HG03460 (cell line): ENCODE data around the gene SEL1L.
"Not testable (repeated sequence)": the region's sequence is repeated elsewhere in the genome, so short reads cannot be mapped to it uniquely, and the experiment has no call there.

ENCODE experiments used
- ATAC-seq: cut with Tn5 transposase; IDR thresholded peaks from one replicate; pipeline ENCODE4 v1.9.1; 2021; ENCODE audit not compliant: unreplicated experiment

The SEL1L gene

DNA sequence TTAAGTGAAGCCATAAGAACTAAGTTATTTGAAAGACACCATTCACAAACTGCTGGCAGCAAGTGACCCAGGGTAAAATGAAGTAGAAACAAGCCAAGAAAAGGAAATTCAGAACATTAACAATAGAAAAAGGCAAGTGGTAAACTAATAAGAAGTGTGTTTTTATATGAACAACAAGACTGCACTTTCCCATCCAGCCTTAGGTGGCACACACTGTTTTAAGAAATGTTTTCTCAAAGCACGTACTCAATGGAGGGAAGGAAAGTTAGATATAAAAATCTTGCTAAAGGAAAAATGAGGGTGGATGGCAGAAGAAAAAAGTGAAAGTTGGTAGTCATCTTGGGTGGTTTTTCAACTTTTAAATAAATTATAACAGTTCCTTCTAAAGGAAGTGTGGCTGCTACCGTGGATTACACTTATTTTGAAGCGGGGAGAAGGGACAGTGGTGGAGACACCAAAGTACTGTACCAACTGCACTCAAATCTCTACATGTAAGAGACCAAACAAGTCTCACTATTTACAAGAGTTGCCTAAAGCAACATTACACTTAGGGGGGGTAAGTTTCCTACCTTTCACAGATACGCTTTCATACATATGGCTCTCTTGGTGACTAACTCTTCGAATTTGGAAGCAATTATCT lies 58.8 kb downstream of the SEL1L start:
- ATAC-seq, result no peak

DNA sequence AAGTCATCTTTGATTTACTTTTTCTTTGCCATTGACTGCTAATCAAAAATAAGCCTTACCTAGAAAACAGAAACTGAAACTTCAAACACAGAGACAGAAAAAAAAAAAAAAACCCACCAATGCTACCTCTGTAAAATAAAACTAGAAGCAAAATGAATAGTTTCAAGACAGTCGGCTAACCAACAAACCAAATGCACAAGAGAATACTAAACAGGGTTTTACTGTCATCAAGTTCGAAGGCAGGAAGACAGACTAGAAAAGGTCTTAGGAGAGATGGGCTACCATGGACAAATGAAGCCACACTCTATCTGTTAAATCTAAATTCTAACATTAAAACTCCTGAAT lies 59.5 kb downstream of the SEL1L start:
- peak; percentile 62 for ATAC-seq

DNA sequence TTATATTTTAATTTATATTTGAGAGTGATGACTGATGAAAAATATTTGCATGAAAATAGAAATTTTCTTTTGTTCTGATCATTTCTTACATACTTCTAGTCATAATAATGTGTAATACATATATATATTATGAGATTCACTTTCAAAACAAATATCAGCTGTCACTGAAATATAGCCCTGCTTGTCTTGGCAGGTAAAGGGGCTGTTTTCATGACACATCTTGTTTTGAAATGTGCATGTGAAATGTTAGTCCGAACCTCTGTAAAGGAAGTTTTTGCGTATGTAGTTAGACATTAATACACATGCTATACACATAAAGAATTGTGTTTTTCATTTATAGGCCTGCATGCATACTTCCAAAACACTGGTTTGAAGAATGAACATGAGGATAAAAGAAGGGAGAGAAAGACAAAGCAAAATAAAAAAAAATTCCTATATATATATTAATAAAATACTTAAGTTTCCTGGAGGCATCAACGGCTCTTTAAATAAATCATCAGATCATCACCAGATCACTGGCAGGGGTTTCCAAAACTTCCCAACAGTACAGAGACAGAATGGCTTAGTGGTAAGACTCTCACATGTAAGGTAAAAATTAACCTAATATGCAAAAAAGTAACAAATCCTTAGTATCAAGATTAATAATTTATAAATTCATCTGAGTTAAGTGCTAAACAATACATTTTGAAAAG lies 60.1 kb downstream of the SEL1L start:
- peak; percentile 44 for ATAC-seq

DNA sequence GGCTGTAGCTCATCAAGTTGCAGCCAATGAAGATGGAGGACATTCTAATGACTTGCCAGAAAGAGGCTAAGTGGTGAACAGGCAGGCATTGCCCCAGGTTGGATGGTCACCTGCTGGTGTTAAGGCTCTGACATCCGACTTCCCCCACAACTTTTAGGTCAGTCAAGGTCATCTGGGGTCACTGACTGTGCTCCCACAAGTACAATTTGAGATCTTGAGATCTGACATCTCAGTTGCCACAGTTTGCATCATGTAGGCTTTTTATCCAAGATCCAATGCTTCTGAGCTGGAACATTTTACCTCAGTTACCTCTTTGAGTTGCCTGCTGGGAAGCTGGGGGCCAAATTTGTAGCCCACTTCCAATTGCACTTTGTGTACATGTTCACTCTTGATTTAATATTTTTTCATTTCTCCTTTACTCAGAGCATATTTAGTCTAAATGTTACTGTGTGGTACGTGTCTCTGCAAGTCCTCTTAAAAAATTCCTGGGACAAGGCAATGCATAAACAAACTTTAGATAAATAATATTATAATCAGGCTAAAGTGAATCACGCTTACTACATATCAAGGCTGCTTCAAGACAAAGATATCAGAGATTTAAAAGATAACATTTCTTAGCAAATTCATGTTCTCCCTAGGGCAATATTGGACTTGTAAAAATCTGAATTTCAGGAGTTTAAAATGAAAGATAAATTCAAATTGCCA lies 61.4 kb downstream of the SEL1L start:
- ATAC-seq, result no peak

DNA sequence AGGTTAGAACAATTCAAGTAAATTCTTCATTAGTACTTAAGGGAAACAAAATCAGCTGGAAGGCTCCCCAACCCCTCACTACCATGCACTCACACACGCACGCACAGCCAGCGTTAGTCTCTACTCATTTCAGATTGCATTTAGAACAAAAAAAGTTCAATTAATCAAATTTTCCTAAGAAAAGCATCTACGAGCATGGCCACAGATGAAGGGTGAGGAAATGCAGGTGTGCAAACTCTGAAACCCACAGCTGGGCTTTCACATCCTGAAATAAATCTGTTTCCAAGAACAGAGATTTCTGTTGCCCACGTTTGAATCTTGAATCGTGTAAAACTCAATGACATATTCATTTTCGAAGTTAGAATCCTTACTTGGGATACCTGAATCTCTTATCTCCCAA lies 62.6 kb downstream of the SEL1L start:
- ATAC-seq, result peak; percentile 16

DNA sequence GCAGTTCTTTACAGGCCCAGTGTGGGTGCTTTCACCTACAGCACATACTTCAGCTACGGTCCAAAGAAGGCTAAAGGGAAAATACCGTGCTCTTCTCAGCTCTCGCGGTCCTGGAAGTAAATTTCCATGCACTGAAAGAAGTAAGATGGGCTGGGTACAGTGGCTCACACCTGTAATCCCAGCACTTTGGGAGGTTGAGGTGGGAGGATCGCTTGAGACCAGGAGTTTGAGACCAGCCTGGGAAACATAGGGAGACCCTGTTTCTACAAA lies 63.2 kb downstream of the SEL1L start:
- peak; percentile 12 for ATAC-seq

DNA sequence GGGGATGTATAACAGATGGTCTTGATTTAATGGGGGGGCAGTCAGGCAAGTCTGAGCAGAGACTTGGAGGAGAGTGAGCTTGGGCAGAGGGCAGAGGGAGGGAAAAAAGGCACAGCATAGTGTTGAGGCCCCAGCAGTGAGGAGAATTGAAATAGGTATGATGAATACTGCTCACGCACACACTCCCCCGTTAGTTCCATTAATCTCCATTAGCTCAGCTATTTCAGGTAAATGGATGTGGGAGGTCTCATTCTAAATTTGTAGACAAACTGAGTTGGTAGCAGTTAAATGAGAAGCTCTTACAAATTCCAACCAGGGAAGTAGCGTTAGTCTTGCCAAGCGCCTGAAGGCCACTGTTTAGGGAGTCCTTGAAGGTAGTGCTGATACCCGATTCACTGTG lies 66.8 kb downstream of the SEL1L start:
- no peak for ATAC-seq

DNA sequence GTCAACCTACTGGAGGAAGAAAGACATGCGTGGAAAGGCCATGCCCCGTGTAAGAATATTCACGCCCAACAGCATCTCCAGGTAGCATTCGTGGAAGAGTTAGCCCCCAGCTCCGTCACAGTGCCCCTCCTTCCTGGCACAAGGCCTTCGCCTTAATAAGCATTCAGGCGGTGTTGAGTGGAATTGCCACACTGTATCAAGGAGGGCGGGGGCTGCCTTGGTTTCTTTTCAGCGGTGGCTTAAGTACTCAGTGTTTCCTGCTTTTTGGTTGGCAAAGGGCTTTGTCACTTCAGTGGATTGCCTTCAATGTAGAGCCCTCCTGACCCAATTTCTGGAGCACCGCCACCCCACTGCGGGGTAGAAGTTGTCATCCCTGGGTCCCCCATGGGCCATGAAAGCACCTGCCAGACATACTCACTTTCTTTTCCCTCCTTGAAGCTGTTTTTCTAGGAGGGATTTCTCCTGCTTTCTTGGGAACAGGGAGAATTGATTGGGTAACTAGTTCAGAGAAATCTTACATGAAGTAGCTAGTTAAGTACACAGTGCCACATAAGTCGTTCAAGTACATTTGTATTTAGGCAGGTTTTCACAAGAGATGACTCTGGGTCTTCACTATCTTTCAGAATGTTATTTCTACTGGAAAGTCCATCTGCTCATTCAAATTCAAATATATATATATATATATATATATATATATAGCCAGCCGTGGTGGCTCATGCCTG lies 68.0 kb downstream of the SEL1L start:
- ATAC-seq, result no peak

DNA sequence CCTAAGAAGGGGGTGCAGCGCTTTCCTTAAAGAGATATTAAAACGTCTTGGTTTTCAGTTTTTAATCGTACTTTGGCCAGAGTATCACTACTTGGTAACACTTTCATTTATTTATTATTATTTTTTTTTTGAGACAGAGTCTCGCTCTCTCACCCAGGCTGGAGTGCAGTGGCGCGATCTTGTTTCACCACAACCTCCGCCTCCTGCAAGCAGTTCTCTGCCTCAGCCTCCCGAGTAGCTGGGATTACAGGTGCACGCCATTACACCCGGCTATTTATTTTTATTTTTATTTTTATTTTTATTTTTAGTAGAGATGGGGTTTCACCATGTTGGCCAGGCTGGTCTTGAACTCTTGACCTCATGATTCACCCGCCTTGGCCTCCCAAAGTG lies 68.7 kb downstream of the SEL1L start:
- ATAC-seq, result not testable (repeated sequence)

DNA sequence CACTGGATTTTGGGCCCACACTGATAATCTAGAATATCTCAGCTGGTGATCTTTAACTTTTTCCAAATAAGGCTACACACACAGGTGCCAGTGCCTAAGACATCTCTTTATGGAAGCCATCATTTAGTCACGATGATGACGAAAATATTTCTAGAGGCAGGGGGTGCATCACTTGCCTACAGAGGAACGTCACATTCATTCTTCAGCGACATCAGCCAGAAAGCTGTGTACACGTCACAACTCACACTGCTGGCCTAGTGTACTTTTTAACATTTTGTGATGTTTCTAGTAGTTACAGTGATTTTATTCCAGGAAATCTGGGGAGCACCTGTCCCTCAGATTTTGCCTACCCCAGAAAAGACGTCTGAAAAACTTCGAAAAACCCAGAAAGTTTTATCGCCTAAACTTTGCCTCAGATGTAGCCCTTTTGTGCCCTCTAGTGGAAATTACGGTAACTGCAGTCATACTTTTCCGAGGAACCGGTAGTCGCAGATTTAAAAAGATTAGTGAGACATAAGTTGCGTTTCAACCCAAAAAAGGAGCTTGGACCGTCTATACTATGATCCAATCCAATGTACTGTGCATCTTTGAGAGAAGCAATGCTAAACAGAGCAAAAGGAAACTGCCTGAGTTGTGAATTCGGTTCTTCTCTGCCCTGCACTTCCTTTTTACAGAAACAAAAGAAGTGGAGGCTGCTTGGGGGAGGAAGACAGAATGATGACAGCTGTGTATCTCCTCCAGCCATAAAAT lies 69.2 kb downstream of the SEL1L start:
- peak; percentile 71 for ATAC-seq

DNA sequence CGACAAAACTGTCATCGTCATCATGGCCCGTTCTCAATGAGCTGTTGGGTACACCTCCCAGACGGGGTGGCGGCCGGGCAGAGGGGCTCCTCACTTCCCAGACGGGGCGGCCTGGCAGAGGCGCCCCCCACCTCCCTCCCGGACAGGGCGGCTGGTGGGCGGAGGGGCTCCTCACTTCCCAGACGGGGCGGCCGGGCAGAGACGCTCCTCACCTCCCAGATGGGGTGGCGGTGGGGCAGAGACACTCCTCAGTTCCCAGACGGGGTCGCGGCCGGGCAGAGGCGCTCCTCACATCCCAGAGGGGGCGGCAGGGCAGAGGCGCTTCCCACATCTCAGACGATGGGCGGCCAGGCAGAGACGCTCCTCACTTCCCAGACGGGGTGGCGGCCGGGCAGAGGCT lies 71.3 kb downstream of the SEL1L start:
- ATAC-seq, result not testable (repeated sequence)

DNA sequence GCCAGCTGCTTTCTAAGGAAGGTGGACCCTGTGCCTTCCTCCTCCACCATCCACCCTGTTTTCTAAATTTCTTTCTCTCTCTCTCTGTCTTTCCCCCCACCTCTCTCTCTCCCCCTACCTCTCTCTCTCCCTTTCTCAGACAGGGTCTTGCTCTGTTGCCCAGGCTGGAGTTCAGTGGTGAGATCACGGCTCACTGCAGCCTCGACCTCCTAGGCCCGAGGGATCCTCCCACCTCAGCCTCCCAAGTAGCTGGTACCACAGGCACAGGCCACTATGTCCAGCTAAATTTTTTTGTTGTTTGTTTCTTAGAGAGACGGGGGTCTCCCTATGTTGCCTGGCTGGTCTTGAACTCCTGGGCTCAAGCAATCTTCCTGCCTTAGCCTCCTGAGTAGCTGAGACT lies 73.7 kb downstream of the SEL1L start:
- no peak for ATAC-seq

DNA sequence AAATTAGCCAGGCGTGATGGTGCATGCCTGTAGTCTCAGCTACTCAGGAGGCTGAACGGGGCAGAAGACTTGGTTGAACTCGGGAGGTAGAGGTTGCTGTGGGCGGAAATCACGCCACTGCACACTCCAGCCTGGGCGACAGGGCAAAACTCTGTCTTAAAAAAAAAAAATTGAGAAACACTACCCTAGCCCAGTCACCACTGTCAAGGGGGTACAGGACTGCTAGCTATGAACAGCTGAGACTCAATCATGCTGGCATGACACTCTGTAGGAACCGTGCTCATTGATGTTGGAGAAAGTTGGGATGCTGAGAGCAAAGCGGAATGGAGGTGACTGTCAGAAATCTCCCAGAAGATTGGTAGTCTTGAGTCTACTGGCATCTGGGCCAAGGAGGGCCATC lies 75.3 kb downstream of the SEL1L start:
- ATAC-seq, result no peak

DNA sequence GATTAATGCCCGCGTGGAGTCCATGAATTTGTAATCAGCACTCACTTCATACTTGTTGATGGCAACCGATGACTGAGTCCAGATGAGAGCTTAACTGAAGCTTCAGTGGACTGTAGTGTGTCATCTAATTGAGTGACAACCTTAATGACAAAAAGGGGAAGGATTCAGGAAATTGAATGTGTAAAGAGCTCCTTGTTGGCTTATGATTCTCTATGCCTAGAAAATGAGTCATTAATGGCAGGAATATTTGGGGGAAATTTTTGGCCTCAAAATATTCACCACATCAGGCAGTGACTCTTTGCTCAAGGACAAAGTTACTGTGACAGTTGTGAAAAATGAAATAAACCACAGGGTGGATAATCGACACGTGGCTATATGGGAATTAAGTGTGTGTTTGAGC lies 78.3 kb downstream of the SEL1L start:
- peak; percentile 28 for ATAC-seq

DNA sequence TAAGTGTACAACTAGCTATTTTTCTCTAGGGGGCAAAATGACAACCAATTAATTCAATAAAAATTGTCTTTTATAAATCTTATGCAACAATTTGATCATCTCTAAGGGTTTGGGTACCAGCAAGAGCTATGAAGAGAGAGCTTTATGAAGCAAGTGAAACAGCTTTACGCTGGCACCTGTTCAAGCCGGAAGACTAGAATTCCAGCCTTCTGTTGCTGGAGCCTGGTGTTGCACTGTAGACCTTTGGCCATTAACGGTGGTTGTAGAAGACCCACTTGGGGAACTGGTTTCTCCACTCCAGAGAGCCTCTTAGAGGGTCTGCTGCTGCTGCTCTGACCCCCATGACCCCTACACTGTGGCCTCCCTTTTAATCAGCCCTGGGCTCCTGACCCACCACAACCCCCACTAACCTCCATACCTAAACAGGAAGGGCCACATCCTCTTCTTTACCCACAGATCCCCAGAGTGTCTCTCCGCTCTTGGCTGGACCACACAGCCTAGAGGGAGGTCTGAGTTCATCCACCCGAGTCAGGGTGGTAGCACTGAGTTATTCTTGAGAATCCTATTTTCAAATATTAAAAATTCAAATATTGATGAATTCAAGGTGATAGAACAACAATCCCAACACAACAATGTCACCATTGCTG lies 79.0 kb downstream of the SEL1L start:
- ATAC-seq, result peak; percentile 78

DNA sequence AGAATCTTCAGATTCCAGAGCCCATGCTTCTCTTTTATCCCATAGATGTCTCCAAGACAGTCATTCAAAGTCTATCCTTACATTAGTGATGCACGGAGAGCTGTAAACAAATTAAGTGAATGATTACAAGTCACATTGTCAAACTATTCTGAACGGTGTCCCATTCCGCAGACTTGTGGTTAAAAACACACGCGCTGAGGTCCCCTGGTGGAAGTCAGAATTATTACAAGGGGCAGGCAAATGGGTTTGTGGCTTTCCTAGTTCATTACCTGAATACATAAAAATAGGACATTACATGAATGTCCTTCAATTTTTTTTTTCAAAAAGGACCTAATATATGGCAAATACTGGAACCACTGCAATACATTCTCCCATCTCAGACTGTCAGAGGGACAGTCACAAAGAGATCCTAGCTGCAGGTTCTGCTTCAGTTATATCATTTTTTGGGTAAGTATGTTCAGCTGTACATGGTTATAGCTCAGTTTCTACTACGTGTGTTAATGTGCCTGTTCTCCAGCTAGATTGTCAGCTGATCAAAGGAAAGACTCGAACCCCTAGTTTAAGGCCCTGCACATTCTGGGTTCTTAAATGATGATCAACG lies 80.4 kb downstream of the SEL1L start:
- ATAC-seq, result peak; percentile 66

DNA sequence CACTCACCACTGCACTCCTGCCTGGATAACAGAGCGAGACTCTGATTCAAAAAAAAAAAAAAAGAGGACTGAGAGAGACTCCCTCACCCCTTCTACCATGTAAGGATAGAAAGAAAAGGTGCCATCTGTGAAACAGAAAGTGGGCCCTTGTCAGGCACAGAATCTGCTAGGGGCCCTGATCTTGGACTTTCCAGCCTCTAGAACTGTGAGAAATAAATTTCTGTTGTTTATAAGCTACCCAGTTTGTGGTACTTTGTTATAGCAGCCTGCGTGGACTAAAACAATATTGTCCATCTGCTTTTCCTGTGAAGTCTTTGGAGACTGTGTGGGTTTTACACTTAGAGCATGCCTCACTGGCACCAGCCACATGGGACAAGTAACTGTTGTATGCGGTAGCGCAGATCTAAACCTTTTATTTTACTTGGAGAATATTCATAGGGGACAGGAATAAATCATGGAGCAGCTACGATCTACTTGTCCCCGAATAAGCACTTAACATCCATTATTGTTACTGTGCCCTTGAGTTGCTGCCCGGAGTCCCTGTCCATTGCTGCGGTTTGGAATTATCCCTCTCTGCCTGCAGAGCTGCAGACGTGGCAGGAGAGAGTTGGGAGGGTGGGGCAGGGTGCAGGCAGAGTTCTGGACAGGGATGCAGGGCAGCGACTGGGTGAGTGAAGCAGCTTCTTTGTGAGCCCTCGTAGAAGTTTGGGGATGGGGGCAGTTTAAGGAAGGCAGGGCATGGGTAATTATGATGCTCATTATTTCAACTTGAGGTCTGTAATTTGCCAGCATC lies 81.1 kb downstream of the SEL1L start:
- no peak for ATAC-seq

DNA sequence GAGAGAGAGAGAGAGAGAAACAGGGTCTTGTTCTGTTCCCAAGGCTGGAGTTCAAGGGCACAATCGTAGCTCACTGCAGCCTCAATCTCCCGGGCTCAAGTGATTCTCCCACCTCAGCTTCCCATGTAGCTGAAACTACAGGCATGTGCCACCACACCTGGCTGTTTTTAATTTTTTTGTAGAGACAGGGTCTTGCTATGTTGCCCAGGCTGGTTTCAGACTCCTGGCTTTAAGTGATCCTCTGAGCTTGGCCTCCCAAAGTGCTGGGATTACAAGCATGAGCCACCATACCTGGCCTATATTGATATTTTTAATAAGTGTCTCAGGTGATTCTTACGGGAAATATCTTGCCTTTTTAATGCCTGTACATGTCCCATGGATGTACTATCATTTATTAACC lies 82.7 kb downstream of the SEL1L start:
- ATAC-seq, result no peak

DNA sequence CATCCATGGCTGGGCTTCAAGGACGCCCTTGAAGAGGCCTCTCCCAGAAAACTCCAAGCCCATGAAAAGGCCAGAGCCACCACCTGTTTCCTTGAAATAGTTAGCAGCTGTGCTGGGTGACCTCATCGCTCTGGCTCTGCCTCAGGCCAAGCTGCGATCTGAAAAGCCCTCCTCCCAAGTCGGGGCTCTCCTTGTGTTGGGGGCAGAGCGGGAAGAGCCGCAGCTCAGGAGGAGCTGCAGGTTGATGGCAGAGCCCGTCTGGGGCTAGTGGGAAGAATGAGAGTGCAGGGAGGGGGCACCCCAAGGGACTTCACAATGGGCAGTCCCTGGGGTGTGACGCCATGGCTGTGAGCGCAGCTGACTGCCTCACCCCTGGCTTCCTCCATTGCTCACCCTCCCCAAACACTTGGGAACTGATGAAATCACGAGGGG lies 83.5 kb downstream of the SEL1L start:
- no peak for ATAC-seq

DNA sequence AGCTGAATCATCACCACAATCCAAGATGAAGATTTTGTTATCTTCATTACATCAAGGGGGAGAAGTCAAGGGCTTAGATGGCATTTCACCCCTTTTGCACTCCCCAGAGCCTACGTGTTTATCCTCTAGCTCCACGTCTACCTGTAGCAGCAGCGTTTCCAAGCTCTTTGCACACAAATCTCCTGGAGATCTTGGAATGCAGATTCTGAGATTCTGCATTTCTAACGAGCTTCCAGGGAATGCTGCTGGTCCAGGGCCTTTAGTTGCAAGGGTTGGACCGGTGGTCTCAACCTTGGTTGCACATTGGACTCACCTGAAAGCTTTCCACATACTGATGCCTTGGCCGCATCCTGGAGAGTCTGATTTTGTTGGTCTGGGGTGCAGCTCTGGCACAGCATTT lies 84.1 kb downstream of the SEL1L start:
- ATAC-seq, result no peak
